ENCODE measurements around the gene PARP15. TPM values are rescaled to one million over a fixed set of nuclear protein-coding genes. Genes with fewer than 3 reads are reported as not detected.

Gene PARP15
- total and polyA plus RNA-seq, 2 donors (not counting 3 experiments of a cell fraction or from before 2014, with no cell fraction given) = 0.81 to 1.4 TPM

- Histone ChIP-seq H3K4me2 (ENCODE audit: insufficient read depth, low read length) (no peak overlapping the region), H3K27me3 (ENCODE audit: control insufficient read depth in 2 of 2, insufficient read depth in 2 of 2, low read length in 2 of 2) (peaks cover 4 to 9% of the 10 kb centered on the region in 2 experiments), H3K27ac (ENCODE audit: insufficient read depth, low read depth, low read length) (no peak overlapping the region), H3K4me3 (replicated peaks in 1 of 3; ENCODE audit: insufficient read depth in 1 of 3, low read depth in 1 of 3, low read length in 3 of 3) (no peak overlapping the region), H4K20me1 (replicated peaks; ENCODE audit: control insufficient read depth, extremely low read depth, insufficient read depth, low read length) (no peaks in the 10 kb centered on the region), H3K9ac (replicated peaks; ENCODE audit: extremely low read depth, insufficient read depth, low read length) (no peak overlapping the region), H3K36me3 (ENCODE audit: control insufficient read depth in 2 of 2, extremely low read depth in 1 of 2, insufficient read depth in 2 of 2, low read length in 2 of 2) (no peaks in the 10 kb centered on the region), H3K79me2 (ENCODE audit: control insufficient read depth, insufficient read depth, low read length) (no peaks in the 10 kb centered on the region), H3K9me1 (replicated peaks; ENCODE audit: control insufficient read depth, extremely low read depth, insufficient read depth, low read length) (no peaks in the 10 kb centered on the region), H3K4me1 (ENCODE audit: control insufficient read depth, extremely low read depth, insufficient read depth, low read length) (no peaks in the 10 kb centered on the region), H3K9me3 (replicated peaks; ENCODE audit: control insufficient read depth, insufficient read depth, low read length) (no peaks in the 10 kb centered on the region), H2AFZ (ENCODE audit: low read depth, low read length) (no peak overlapping the region)
- TF ChIP-seq MAX (IDR thresholded peaks at IDR 0.05; ENCODE audit: insufficient read depth, insufficient read length) (no peak), POLR2AphosphoS5 (IDR thresholded peaks at IDR 0.05; ENCODE audit: insufficient read depth, low read depth, low read length) (no peak), JUN (IDR thresholded peaks at IDR 0.05; ENCODE audit: borderline replicate concordance, insufficient read depth, insufficient read length, low read depth) (no peak), MYC (IDR thresholded peaks at IDR 0.05; ENCODE audit: low read depth, low read length) (no peak), POLR2A (IDR thresholded peaks at IDR 0.05; ENCODE audit: low read depth, low read length) (no peak), CTCF (IDR thresholded peaks at IDR 0.05; ENCODE audit: extremely low read depth in 1 of 2, insufficient read depth in 1 of 2, low read depth in 1 of 2, low read length in 2 of 2) (no peak), GATA2 (IDR thresholded peaks at IDR 0.05; ENCODE audit: insufficient read depth, insufficient read length, low read depth, low read length) (no peak), EZH2 (IDR thresholded peaks at IDR 0.05; ENCODE audit: borderline replicate concordance, low read depth, low read length, severe bottlenecking) (no peak), FOS (IDR thresholded peaks at IDR 0.05; ENCODE audit: borderline replicate concordance, insufficient read depth, low read length) (no peak)
- CTCF ChIA-PET = interaction anchor here (1.6 kb wide), 1 partner anchor 11 kb away, joined by 4 read pairs; no protein-coding TSS in a partner anchor
- FAIRE-seq = no peak
- intact Hi-C loops (cut with micrococcal nuclease) (no loop called here), dilution Hi-C loops (cut with MboI; ENCODE audit: extremely low pct_ligation_motif_present, low sequenced_read_pairs) (no loop called here)
- no TSS peak for BruUV-seq (replicated peaks)
- DNase-seq (ENCODE audit: low read depth, low spot score) = no peak
- POLR2A ChIA-PET = no interaction called here
Measured at GRCh38 chr3:122665226-122665786, 87.9 kb downstream of the PARP15 start.

Measured in endothelial cell of umbilical vein (primary cell).